Activated CD8-positive, alpha-beta T cell treated with anti-CD3 and anti-CD28 coated beads for 36 hours (primary cell): Measurements from ENCODE around the gene MORC2. TPM values are rescaled to one million over a fixed set of nuclear protein-coding genes. Genes with fewer than 3 reads are reported as not detected.

Source experiments
- ATAC-seq: fragments of 200-7000 bp; cut with Tn5 transposase; one replicate; pipeline ENCODE4 v1.10.0; 2021; ENCODE audit warnings: mild to moderate bottlenecking, moderate library complexity
- CTCF ChIA-PET: fragments of 350-600 bp; sonication (Branson Sonifier 250); formaldehyde crosslinking; loops from one replicate; lab custom pipeline; 2021; ENCODE audit warnings: antibody characterized with exemption; lab: Charles Lee
- POLR2A ChIA-PET: fragments of 350-600 bp; sonication (Branson Sonifier 250); formaldehyde crosslinking; loops from one replicate; lab custom pipeline; 2021; ENCODE audit warnings: antibody characterized with exemption; lab: Charles Lee
- DNase-seq: peaks from one replicate; pipeline ENCODE4 v3.0.0-alpha.2; 2020
- H3K27ac Mint-ChIP-seq: one replicate; pipeline ENCODE4 v1.8.0; 2021; ENCODE audit warnings: mild to moderate bottlenecking, mixed read lengths
- H3K27me3 Mint-ChIP-seq: one replicate; pipeline ENCODE4 v1.8.0; 2021; ENCODE audit warnings: mixed read lengths
- H3K36me3 Mint-ChIP-seq: one replicate; pipeline ENCODE4 v1.8.0; 2021; ENCODE audit warnings: low read depth, mixed read lengths
- H3K4me1 Mint-ChIP-seq: one replicate; pipeline ENCODE4 v1.8.0; 2021; ENCODE audit warnings: low read depth, mixed read lengths
- H3K4me3 Mint-ChIP-seq: one replicate; pipeline ENCODE4 v1.8.0; 2021; ENCODE audit warnings: mild to moderate bottlenecking, moderate library complexity, mixed read lengths
- H3K9me3 Mint-ChIP-seq: one replicate; pipeline ENCODE4 v1.8.0; 2021; ENCODE audit warnings: mixed read lengths
- CTCF ChIP-seq: fragments of 200-600 bp; IDR thresholded peaks from one replicate; pipeline ENCODE4 v1.8.0; 2022; ENCODE audit warnings: antibody characterized with exemption, mild to moderate bottlenecking
- intact Hi-C: fragments of 100-400 bp; cut with micrococcal nuclease; formaldehyde crosslinking; loops from one replicate; pipeline ENCODE4 v1.10.0; 2022
- total RNA-seq, 2 experiments: library from RNA; stranded (reverse); gene quantifications; one replicate each; pipeline ENCODE4 v1.2.3, GENCODE V29; 2021

The MORC2 gene
- total RNA-seq, 2 experiments from 2014 or later: 20.8 to 23.0 TPM

GRCh38 chr22:30878516-30879414, 89.8 kb downstream of the MORC2 start:
- Mint-ChIP-seq H3K27ac (no peak overlapping the region), H3K9me3 (no peaks in the 10 kb centered on the region), H3K27me3 (no peaks in the 10 kb centered on the region)

GRCh38 chr22:30877662-30878515, 90.7 kb downstream of the MORC2 start:
- TF ChIP-seq CTCF: no peak
- intact Hi-C loops: no loop called here
- Mint-ChIP-seq H3K27ac (no peak overlapping the region), H3K4me3 (no peak overlapping the region), H3K9me3 (no peaks in the 10 kb centered on the region), H3K27me3 (no peaks in the 10 kb centered on the region), H3K36me3 (no peaks in the 10 kb centered on the region), H3K4me1 (no peaks in the 10 kb centered on the region)
- no peak for DNase-seq
- POLR2A ChIA-PET: interaction anchor here (0.6 kb wide), 1 partner anchor 42 kb away, joined by 3 read pairs; no protein-coding TSS in a partner anchor
- ATAC-seq: no peak
- CTCF ChIA-PET: no interaction called here

More at GRCh38 chr22:30878516-30879414, 89.8 kb downstream of the MORC2 start:
- ChIA-PET CTCF (no interaction called here), POLR2A (interaction anchor here (0.6 kb wide), 1 partner anchor 41 kb away, joined by 3 read pairs; no protein-coding TSS in a partner anchor)
- DNase-seq (no peak), ATAC-seq (no peak)
- intact Hi-C loops: no loop called here
- no peak for TF ChIP-seq CTCF
- no peaks in the 10 kb centered on the region for H3K36me3 Mint-ChIP-seq
- no peaks in the 10 kb centered on the region for H3K4me1 Mint-ChIP-seq
- H3K4me3 Mint-ChIP-seq: no peak overlapping the region

GRCh38 chr22:30876915-30877553, 91.5 kb downstream of the MORC2 start:
- intact Hi-C loops: no loop called here
- CTCF ChIA-PET: no interaction called here
- no peak overlapping the region for H3K4me3 Mint-ChIP-seq

GRCh38 chr22:30876221-30876751, 92.3 kb downstream of the MORC2 start:
- CTCF ChIA-PET: no interaction called here
- H3K36me3 Mint-ChIP-seq: no peaks in the 10 kb centered on the region
- H3K27ac Mint-ChIP-seq: no peak overlapping the region

More at GRCh38 chr22:30876915-30877553, 91.5 kb downstream of the MORC2 start:
- Mint-ChIP-seq H3K27ac (no peak overlapping the region), H3K27me3 (no peaks in the 10 kb centered on the region), H3K36me3 (no peaks in the 10 kb centered on the region), H3K4me1 (no peaks in the 10 kb centered on the region), H3K9me3 (no peaks in the 10 kb centered on the region)
- no peak for TF ChIP-seq CTCF
- no peak for DNase-seq
- POLR2A ChIA-PET: no interaction called here
- no peak for ATAC-seq

More at GRCh38 chr22:30876221-30876751, 92.3 kb downstream of the MORC2 start:
- Mint-ChIP-seq H3K9me3 (no peaks in the 10 kb centered on the region), H3K4me1 (no peaks in the 10 kb centered on the region), H3K4me3 (no peak overlapping the region), H3K27me3 (no peaks in the 10 kb centered on the region)
- intact Hi-C loops: no loop called here
- DNase-seq (no peak), ATAC-seq (no peak)
- POLR2A ChIA-PET: no interaction called here
- no peak for TF ChIP-seq CTCF
